NB4 (cell line): Measurements from ENCODE around the gene KIF5C.
"Not testable (repeated sequence)": the region's sequence is repeated elsewhere in the genome, so short reads cannot be mapped to it uniquely, and the experiment has no call there.

Source experiments
- CTCF ChIP-seq: IDR thresholded peaks from one replicate; pipeline ENCODE4 v1.5.1; 2012; ENCODE audit warnings: low read depth, low read length
- MAX ChIP-seq: IDR thresholded peaks from 2 replicates; pipeline ENCODE4 v1.6.1; 2011; ENCODE audit warnings: low read depth, low read length
- MYC ChIP-seq: IDR thresholded peaks from 2 replicates; pipeline ENCODE4 v1.6.1; 2011; ENCODE audit warnings: low read depth, low read length
- POLR2A ChIP-seq: IDR thresholded peaks from 2 replicates; pipeline ENCODE4 v1.6.1; 2011; ENCODE audit warnings: mild to moderate bottlenecking; ENCODE audit not compliant: insufficient read length; ENCODE audit errors: extremely low read depth

GRCh38 chr2:148980496-148980895 is 105.5 kb downstream of the KIF5C start:
- not testable (repeated sequence) for TF ChIP-seq MAX, CTCF, POLR2A, MYC
